ENCODE data around the gene L1TD1. TPM values are rescaled to one million over a fixed set of nuclear protein-coding genes. Genes with fewer than 3 reads are reported as not detected.

Gene L1TD1
- total and polyA plus RNA-seq, 9 of the 15 experiments (the other 6 are each of a cell fraction or from before 2014, with no cell fraction given): 0.09 TPM; not detected in 8

DNA sequence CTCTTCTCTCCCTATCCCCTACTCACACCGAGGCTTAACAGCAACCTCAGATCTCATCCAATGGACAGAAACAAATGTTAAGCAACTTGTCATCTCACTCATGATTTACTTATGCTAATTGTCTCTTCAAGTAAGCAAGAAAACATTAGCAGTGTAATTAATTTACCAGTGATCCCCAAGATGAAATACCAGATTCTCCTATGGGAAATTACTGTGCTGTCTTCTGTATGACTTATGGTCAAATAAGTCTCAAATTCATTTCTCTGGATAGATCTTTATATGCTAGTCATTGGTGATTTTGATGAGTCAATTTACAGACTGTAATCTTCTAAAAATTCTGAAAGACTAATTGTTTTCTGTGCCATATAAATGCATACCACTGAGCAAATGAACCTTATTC is 32.9 kb upstream of the L1TD1 start:
- in situ Hi-C loops (cut with MboI) (no loop called here), intact Hi-C loops (cut with micrococcal nuclease) (no loop called here)
- no peaks in the 10 kb centered on the region for H3K9me3 ChIP-seq (replicated peaks; ENCODE audit: control insufficient read depth, insufficient read depth, low read depth, low read length)
- H3K27ac ChIP-seq (ENCODE audit: extremely low read depth, low read depth, low read length): no peak overlapping the region
- no peaks in the 10 kb centered on the region for H3K4me1 ChIP-seq (replicated peaks in 1 of 2; ENCODE audit: control insufficient read depth in 2 of 2, insufficient read depth in 2 of 2, low read length in 2 of 2)
- H4K20me1 ChIP-seq (replicated peaks; ENCODE audit: control insufficient read depth, insufficient read depth, low read length): no peaks in the 10 kb centered on the region
- H3K9ac ChIP-seq (ENCODE audit: insufficient read depth in 1 of 2, low read depth in 2 of 2, low read length in 2 of 2): no peak overlapping the region
- CTCF ChIA-PET (ENCODE audit: low intra/inter-chr PET ratio): no interaction called here
- POLR2A ChIA-PET: no interaction called here
- ATAC-seq: no peak
- FAIRE-seq: no peak
- no peaks in the 10 kb centered on the region for H3K36me3 ChIP-seq (ENCODE audit: control insufficient read depth, insufficient read depth, low read length)
- no TSS peak for BruUV-seq (replicated peaks)
- no peak overlapping the region for H3K4me2 ChIP-seq (ENCODE audit: insufficient read depth, low read length)
- no peaks in the 10 kb centered on the region for H3K9me1 ChIP-seq (ENCODE audit: control insufficient read depth, insufficient read depth, low read length)
- H3K79me2 ChIP-seq (ENCODE audit: control insufficient read depth, insufficient read depth, low read length): no peaks in the 10 kb centered on the region
- no peak overlapping the region for H2AFZ ChIP-seq (ENCODE audit: low read depth, low read length)
- 0% methylated on average over 1 of the region's 1 CpG for WGBS (ENCODE audit: insufficient coverage, low coverage, missing lambda C conversion rate)
- H3K4me3 ChIP-seq: no peak overlapping the region
- peaks cover 2 to 4% of the 10 kb centered on the region in 2 experiments; a peak in 3 of 5 replicates for H3K27me3 ChIP-seq (ENCODE audit: control insufficient read depth in 2 of 2, insufficient read depth in 2 of 2, low read length in 2 of 2)
- DNase-seq (ENCODE audit: extremely low read depth in 1 of 4, low spot score in 3 of 4): no peak
- TF ChIP-seq KAT8 (IDR thresholded peaks at IDR 0.05; ENCODE audit: low read depth) (no peak), HLTF (IDR thresholded peaks at IDR 0.05) (no peak), STAT5B (CRISPR knock-in tag; IDR thresholded peaks at IDR 0.05) (no peak), SMAD1 (IDR thresholded peaks at IDR 0.05; ENCODE audit: low read depth, low read length, partially characterized antibody) (no peak), SRSF3 (IDR thresholded peaks at IDR 0.05; ENCODE audit: insufficient read depth, low read length) (no peak), ZBTB8A (IDR thresholded peaks at IDR 0.05; ENCODE audit: partially characterized antibody) (no peak), ZNF282 (CRISPR knock-in tag; IDR thresholded peaks at IDR 0.05) (no peak), ZNF277 (CRISPR knock-in tag; IDR thresholded peaks at IDR 0.05; ENCODE audit: borderline replicate concordance) (no peak), ZNF609 (CRISPR knock-in tag; IDR thresholded peaks at IDR 0.05; ENCODE audit: borderline replicate concordance) (no peak), TAF1 (IDR thresholded peaks at IDR 0.05; ENCODE audit: control insufficient read depth, extremely low read depth, insufficient read depth, low read length, severe bottlenecking) (no peak), ZNF586 (CRISPR knock-in tag; conservative IDR thresholded peaks at IDR 0.05) (no peak), PHF8 (IDR thresholded peaks at IDR 0.05; ENCODE audit: borderline replicate concordance, low read length) (no peak)
- TF ChIP-seq, protein P1, sequence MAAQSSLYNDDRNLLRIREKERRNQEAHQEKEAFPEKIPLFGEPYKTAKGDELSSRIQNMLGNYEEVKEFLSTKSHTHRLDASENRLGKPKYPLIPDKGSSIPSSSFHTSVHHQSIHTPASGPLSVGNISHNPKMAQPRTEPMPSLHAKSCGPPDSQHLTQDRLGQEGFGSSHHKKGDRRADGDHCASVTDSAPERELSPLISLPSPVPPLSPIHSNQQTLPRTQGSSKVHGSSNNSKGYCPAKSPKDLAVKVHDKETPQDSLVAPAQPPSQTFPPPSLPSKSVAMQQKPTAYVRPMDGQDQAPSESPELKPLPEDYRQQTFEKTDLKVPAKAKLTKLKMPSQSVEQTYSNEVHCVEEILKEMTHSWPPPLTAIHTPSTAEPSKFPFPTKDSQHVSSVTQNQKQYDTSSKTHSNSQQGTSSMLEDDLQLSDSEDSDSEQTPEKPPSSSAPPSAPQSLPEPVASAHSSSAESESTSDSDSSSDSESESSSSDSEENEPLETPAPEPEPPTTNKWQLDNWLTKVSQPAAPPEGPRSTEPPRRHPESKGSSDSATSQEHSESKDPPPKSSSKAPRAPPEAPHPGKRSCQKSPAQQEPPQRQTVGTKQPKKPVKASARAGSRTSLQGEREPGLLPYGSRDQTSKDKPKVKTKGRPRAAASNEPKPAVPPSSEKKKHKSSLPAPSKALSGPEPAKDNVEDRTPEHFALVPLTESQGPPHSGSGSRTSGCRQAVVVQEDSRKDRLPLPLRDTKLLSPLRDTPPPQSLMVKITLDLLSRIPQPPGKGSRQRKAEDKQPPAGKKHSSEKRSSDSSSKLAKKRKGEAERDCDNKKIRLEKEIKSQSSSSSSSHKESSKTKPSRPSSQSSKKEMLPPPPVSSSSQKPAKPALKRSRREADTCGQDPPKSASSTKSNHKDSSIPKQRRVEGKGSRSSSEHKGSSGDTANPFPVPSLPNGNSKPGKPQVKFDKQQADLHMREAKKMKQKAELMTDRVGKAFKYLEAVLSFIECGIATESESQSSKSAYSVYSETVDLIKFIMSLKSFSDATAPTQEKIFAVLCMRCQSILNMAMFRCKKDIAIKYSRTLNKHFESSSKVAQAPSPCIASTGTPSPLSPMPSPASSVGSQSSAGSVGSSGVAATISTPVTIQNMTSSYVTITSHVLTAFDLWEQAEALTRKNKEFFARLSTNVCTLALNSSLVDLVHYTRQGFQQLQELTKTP (IDR thresholded peaks at IDR 0.05; ENCODE audit: low read depth in 1 of 2, partially characterized antibody in 2 of 2): no peak
